Lung (tissue), 12 donors: ENCODE measurements around the gene MYL9. TPM values are rescaled to one million over a fixed set of nuclear protein-coding genes. Genes with fewer than 3 reads are reported as not detected.

Source experiments
- ATAC-seq: fragments of 200-7000 bp; cut with Tn5 transposase; one replicate; pipeline ENCODE4 v1.9.1; 2020; ENCODE audit warnings: moderate number of reproducible peaks; ENCODE audit not compliant: insufficient read depth, low FRiP score
- DNase-seq, 3 donors: peaks; one replicate each; pipeline ENCODE4 v3.0.0-alpha.2; 2013 to 2017
- H3K27ac ChIP-seq, 2 donors: one replicate each; pipeline ENCODE4 v1.5.1; 2013; ENCODE audit warnings: mild to moderate bottlenecking in 2 of 2, moderate library complexity in 2 of 2, control low read depth in 1 of 2, inconsistent platforms in 1 of 2, low read depth in 1 of 2, low read length in 1 of 2
- H3K27me3 ChIP-seq, 3 donors: one replicate each; pipeline ENCODE4 v1.5.1; 2013; ENCODE audit warnings: low read length in 2 of 3; ENCODE audit not compliant: control insufficient read depth in 3 of 3, insufficient read depth in 3 of 3
- H3K36me3 ChIP-seq, 4 donors: one replicate each; pipeline ENCODE4 v1.5.1; 2013; ENCODE audit warnings: low read length in 4 of 4, mild to moderate bottlenecking in 1 of 4, moderate library complexity in 1 of 4; ENCODE audit not compliant: control insufficient read depth in 4 of 4, insufficient read depth in 4 of 4
- H3K4me1 ChIP-seq, 5 donors: one replicate each; pipeline ENCODE4 v1.5.1; 2013; ENCODE audit warnings: low read length in 5 of 5, mild to moderate bottlenecking in 2 of 5, moderate library complexity in 1 of 5; ENCODE audit not compliant: control insufficient read depth in 5 of 5, insufficient read depth in 5 of 5
- H3K4me3 ChIP-seq: one replicate; pipeline ENCODE4 v1.5.1; 2013; ENCODE audit warnings: mild to moderate bottlenecking, control low read depth, moderate library complexity
- H3K9ac ChIP-seq, 2 donors: one replicate each; pipeline ENCODE4 v1.5.1; 2013; ENCODE audit warnings: low read length in 2 of 2, control low read depth in 1 of 2; ENCODE audit not compliant: insufficient read depth in 1 of 2
- H3K9me3 ChIP-seq, 4 donors: one replicate each; pipeline ENCODE4 v1.5.1; 2013; ENCODE audit warnings: low read length in 3 of 4, mild to moderate bottlenecking in 1 of 4, moderate library complexity in 1 of 4; ENCODE audit not compliant: control insufficient read depth in 4 of 4, insufficient read depth in 3 of 4
- CTCF ChIP-seq: IDR thresholded peaks from 2 replicates; pipeline ENCODE4 v1.5.1; 2012; ENCODE audit warnings: mild to moderate bottlenecking; ENCODE audit errors: control extremely low read depth, extremely low read depth
- WGBS, 2 donors: extraction: QIAGEN DNeasy Blood & Tissue Kit; methylation state at CpG; one replicate each; pipeline ENCODE4 v1.1.7; 2013; 5-methylcytosine and 5-hydroxymethylcytosine counted together
- polyA plus RNA-seq, 2 donors: library from polyadenylated mRNA; stranded (reverse); fragments of 200-250 nt; gene quantifications; one replicate each; pipeline ENCODE4 v1.2.1, GENCODE V29; 2013
- total RNA-seq, 2 donors: library from RNA; depleted of rRNA in 1 of 2; stranded (reverse); fragments of >200 nt in 1 of 2; gene quantifications; one replicate each; pipeline ENCODE4 v1.2.1, GENCODE V29; 2014 to 2021
- donor health status: control.
- donor health status: control.
- donor health status: Bipolar disorder and iron deficiency.
- donor health status: healthy.
- donor health status: DM: yes; HTN: yes; CAD: no.

MYL9 gene
- total and polyA plus RNA-seq, 4 donors: 40.8 to 243 (median 154) TPM

GRCh38 chr20:36528176-36528874 lies 13.0 kb upstream of the MYL9 start:
- no peak overlapping the region for H3K9ac ChIP-seq
- TF ChIP-seq CTCF: no peak
- no peak for DNase-seq
- H3K9me3 ChIP-seq: no peaks in the 10 kb centered on the region
- H3K27ac ChIP-seq: no peak overlapping the region
- H3K27me3 ChIP-seq: no peaks in the 10 kb centered on the region
- no peaks in the 10 kb centered on the region for H3K4me1 ChIP-seq
- peaks cover 11 to 35% (median 25%) of the 10 kb centered on the region in 4 donors for H3K36me3 ChIP-seq
- no peak overlapping the region for H3K4me3 ChIP-seq
- 85 to 87% methylated on average over 18 of the region's 18 CpGs for WGBS, 2 donors
- ATAC-seq: no peak

GRCh38 chr20:36528875-36529417 lies 12.4 kb upstream of the MYL9 start:
- Histone ChIP-seq H3K27ac (no peak overlapping the region), H3K27me3 (no peaks in the 10 kb centered on the region), H3K36me3 (peaks cover 9 to 35% (median 22%) of the 10 kb centered on the region in 4 donors), H3K9ac (no peak overlapping the region), H3K9me3 (no peaks in the 10 kb centered on the region), H3K4me1 (no peaks in the 10 kb centered on the region), H3K4me3 (no peak overlapping the region)
- DNase-seq (no peak), ATAC-seq (no peak)
- no peak for TF ChIP-seq CTCF
- WGBS, 2 donors: 90 to 93% methylated on average over 14 of the region's 14 CpGs

GRCh38 chr20:36532388-36532787 lies 8.9 kb upstream of the MYL9 start:
- Histone ChIP-seq H3K27ac (no peak overlapping the region), H3K4me3 (no peak overlapping the region), H3K36me3 (peaks cover 0 to 11% (median 3%) of the 10 kb centered on the region in 4 donors), H3K9me3 (no peaks in the 10 kb centered on the region), H3K9ac (no peak overlapping the region), H3K27me3 (no peaks in the 10 kb centered on the region), H3K4me1 (no peaks in the 10 kb centered on the region)
- 92 to 94% methylated on average over 10 of the region's 10 CpGs for WGBS, 2 donors
- no peak for TF ChIP-seq CTCF
- ATAC-seq (no peak), DNase-seq (no peak)
